Nucleus accumbens (tissue), 56 donors: ENCODE data around the gene IL1R2.

Experiments
- DNase-seq, 56 donors: peaks; one replicate each; lab custom pipeline; 2025; lab: John Stamatoyannopoulos, UW

IL1R2 gene, protein sequence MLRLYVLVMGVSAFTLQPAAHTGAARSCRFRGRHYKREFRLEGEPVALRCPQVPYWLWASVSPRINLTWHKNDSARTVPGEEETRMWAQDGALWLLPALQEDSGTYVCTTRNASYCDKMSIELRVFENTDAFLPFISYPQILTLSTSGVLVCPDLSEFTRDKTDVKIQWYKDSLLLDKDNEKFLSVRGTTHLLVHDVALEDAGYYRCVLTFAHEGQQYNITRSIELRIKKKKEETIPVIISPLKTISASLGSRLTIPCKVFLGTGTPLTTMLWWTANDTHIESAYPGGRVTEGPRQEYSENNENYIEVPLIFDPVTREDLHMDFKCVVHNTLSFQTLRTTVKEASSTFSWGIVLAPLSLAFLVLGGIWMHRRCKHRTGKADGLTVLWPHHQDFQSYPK

GRCh38 chr2:101991721-101992145 lies at the start of gene IL1R2:
Gene IL1R2 (plus strand): TSS chr2:101991960. CDS start chr2:102008576, 16,616 bp downstream.
- DNase-seq = peak in 1 of 56 donors; percentile 9

DNA sequence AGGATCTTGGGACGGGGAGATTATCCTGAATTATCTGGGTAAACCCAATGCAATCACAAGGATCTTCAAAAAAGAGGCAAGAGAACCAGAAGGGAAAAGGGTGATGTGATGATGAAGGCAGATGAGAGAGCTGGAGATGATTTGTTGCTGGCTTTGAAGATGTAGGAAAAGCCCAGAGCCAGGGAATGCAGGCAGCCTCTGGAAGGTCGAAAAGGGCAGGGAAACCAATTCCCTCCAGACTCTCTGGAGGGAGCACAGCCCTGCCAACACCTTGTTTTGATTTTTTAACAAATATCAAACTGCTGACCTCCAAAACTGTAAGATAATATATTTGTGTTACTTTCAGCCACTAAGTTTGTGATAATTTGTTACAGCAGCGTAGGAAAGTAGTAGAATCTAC lies 48.9 kb upstream of the IL1R2 start:
- DNase-seq = no peak

GRCh38 chr2:101946372-101947039 lies 45.3 kb upstream of the IL1R2 start:
- DNase-seq = no peak

DNA sequence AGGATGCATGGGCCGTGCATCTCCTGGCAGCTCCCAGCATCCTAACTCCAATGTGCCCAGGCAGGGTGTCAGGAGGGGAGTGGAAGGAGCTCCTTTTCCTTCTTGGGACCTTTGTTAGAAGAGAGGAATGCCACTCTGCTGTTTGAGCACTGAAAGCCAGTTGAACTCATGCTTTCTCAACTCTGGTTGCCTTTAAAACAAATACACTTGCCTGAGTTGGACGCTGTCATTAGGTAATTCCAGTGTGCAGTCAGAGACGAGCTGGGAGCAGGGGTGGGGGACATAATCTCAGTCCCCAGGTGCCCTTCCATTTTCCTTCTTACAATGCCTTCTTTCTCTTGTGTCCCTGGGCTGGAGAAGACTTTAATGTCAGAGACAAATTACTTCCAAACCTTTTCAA lies 44.4 kb upstream of the IL1R2 start:
- no peak for DNase-seq

DNA sequence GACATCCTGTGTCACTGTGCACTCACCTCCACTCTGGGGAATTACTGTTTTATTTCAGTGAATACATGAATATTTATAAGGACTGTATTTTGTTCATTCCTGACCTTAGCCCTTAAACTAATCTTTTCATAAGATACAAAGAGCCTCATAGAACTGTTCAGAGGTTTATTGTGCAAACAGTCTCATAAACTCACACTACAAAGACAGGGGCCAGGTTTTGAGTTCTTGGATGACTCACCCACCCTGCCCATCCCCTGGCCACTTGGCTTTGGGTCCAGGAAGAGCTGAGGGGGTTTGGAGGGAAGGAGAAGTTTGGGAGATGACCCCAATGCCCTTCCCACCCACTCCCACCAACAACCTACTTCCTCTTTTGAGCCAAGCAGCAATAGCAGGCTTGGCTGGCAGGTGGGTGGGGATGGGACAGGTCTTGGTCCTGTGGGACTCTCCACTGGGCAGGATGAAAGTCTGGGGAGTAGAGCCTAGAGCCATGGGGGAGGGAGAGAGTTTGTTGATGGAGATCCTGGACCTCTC lies 43.1 kb upstream of the IL1R2 start:
- no peak for DNase-seq

GRCh38 chr2:101949304-101949703 lies 42.5 kb upstream of the IL1R2 start:
- no peak for DNase-seq

- DNase-seq = no peak
Measured at GRCh38 chr2:101951296-101951695, 40.5 kb upstream of the IL1R2 start.

- no peak for DNase-seq
Measured at GRCh38 chr2:101952551-101952950, 39.2 kb upstream of the IL1R2 start.

- no peak for DNase-seq
Measured at GRCh38 chr2:101956465-101957438, 35.0 kb upstream of the IL1R2 start.

- DNase-seq = no peak
Measured at GRCh38 chr2:101958061-101958460, 33.7 kb upstream of the IL1R2 start.

GRCh38 chr2:101960819-101961337 lies 30.9 kb upstream of the IL1R2 start:
- DNase-seq = no peak

DNA sequence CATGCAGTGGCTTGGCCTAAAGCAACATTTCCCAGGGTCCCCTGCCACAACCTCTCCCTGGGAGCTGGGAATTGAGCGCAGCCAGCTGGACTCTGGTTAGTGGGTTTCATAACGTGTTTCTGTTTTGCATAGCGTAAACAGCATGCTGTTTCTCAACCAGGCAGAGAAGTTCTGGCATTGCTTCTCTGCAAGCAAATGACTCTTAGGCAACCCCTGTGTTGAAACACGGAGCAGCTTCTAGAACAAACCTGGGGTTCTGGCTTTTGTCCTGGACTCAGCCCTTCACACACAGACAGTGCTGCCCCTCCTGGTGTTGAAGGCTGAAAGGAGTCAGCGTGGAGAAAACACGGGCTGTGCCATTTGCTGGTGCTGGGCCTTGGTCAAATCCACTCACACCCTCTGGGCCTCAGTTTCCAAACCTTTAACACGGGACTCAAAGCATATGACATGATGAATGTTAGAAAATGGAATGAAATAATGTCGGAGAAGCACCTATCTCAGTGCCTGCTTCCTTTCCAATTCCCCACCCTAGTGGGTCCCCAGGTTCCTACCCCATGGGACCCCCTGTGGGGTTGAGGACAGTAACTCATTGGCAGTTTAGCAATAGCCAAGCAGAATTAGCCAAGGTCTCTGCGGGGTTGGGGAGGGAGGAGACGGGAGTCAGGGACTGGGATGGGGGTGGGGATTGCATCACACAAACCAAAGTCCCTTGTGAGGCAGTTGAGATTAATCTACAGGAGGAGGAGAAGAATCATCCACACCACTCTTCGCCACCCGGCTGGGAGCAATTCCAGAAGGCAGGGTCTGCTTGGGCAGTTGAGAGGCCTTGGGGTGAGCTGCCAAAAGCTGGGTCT lies 30.2 kb upstream of the IL1R2 start:
- DNase-seq = peak in 49 of 56 donors; percentile 7 to 80 (median 38)

- no peak for DNase-seq
Measured at GRCh38 chr2:101962309-101962708, 29.5 kb upstream of the IL1R2 start.

DNA sequence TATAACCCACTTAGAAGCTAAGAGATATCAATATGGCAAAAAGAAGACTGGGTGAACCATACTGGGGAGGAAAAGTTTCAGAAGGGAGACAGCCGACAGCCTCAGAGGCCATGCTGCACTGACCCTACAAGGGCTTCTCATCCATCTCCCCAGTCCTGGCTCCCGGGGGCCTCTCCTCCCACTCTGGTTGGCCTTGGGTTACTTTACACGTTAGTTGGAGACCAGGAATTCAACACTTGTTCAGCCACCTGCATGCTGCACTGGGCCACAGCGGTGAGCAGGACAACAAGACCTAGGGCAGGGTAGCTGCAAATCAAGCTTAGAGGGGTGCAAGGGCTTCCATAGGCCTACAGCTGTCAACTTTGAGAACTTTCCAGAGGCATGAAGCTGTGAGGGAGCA lies 28.6 kb upstream of the IL1R2 start:
- no peak for DNase-seq

GRCh38 chr2:101967826-101968513 lies 23.8 kb upstream of the IL1R2 start:
- DNase-seq = peak in 1 of 56 donors; percentile 5

DNA sequence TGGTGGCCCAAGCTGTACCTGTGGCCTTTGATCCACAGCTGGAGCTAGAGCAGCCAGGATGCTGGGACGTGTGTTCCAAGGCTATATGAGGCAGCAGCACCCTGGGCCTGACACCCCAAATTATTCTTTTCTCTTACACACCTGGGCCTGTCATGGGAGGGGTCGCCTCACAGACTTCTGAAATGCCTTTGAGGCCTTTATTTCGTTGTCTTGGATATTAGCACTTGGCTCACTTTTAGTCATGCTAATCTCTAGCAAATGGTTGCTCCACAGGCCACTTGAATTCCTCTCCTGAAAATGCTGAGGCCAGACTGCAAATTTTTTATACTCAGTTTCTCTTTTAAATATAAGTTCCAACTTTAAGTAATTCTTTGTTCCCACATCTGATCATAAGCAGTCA lies 22.0 kb upstream of the IL1R2 start:
- no peak for DNase-seq

DNA sequence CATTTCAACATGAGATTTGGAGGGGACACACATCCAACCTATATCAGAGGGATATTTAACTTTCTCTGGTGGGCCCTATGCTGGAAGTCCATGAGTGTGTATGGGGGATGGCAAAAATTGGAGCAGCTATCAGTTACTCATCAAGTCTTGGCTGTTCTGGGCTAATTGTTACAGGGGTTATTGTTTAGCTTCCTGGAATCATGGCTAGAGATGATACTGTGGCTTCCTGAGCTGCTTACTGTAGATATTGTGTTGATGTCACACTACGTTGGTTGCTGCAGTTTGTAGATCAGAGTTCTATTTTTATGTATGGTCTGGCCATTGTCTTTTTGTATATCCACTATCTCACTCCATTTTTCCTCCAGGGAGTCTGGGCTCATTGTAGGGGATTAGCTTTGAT lies 20.9 kb upstream of the IL1R2 start:
- no peak for DNase-seq

- DNase-seq = no peak
Measured at GRCh38 chr2:101971836-101972235, 19.9 kb upstream of the IL1R2 start.
